Calu3 (cell line): ENCODE measurements around the gene EWSR1. TPM values are rescaled to one million over a fixed set of nuclear protein-coding genes. Genes with fewer than 3 reads are reported as not detected.

Source experiments
- BruUV-seq: library from RNA; stranded (reverse); fragments of 400-500 nt; replicated peaks from 2 replicates; lab custom pipeline; 2021; lab: Mats Ljungman, UMichigan
- CTCF ChIA-PET: fragments of 300-600 bp; sonication (Branson Sonifier 250); formaldehyde crosslinking; loops from one replicate; lab custom pipeline; 2022; ENCODE audit warnings: antibody characterized with exemption; lab: Charles Lee
- DNase-seq: peaks from one replicate; pipeline ENCODE4 v3.0.0; 2022
- H3K27ac Mint-ChIP-seq: one replicate; pipeline ENCODE4 v1.8.0; 2022; ENCODE audit warnings: mixed read lengths; ENCODE audit not compliant: unreplicated experiment
- H3K27me3 Mint-ChIP-seq: one replicate; pipeline ENCODE4 v1.8.0; 2022; ENCODE audit warnings: mixed read lengths; ENCODE audit not compliant: unreplicated experiment
- H3K36me3 Mint-ChIP-seq: one replicate; pipeline ENCODE4 v1.8.0; 2022; ENCODE audit warnings: mild to moderate bottlenecking, moderate library complexity, mixed read lengths; ENCODE audit not compliant: insufficient read depth, unreplicated experiment
- H3K4me1 Mint-ChIP-seq: one replicate; pipeline ENCODE4 v1.8.0; 2022; ENCODE audit warnings: mild to moderate bottlenecking, low read depth, mixed read lengths; ENCODE audit not compliant: unreplicated experiment
- H3K4me3 Mint-ChIP-seq: one replicate; pipeline ENCODE4 v1.8.0; 2022; ENCODE audit warnings: mild to moderate bottlenecking, low read depth, moderate library complexity, mixed read lengths; ENCODE audit not compliant: unreplicated experiment
- H3K9me3 Mint-ChIP-seq: one replicate; pipeline ENCODE4 v1.8.0; 2022; ENCODE audit warnings: low read depth, mixed read lengths; ENCODE audit not compliant: unreplicated experiment
- intact Hi-C: fragments of 100-400 bp; cut with micrococcal nuclease; formaldehyde crosslinking; loops from one replicate; pipeline ENCODE4 v1.10.0; 2022; ENCODE audit not compliant: unreplicated experiment
- total RNA-seq: library from RNA; stranded (reverse); gene quantifications from 2 replicates; pipeline ENCODE4 v1.2.3, GENCODE V29; 2022
- TF ChIP-seq, protein P1 (sequence below): fragments of 200-600 bp; IDR thresholded peaks from one replicate; pipeline ENCODE4 v1.8.0; 2022; ENCODE audit warnings: antibody characterized with exemption; ENCODE audit not compliant: unreplicated experiment

The EWSR1 gene
- total RNA-seq, 1 experiment from 2014 or later: 374 TPM

DNA sequence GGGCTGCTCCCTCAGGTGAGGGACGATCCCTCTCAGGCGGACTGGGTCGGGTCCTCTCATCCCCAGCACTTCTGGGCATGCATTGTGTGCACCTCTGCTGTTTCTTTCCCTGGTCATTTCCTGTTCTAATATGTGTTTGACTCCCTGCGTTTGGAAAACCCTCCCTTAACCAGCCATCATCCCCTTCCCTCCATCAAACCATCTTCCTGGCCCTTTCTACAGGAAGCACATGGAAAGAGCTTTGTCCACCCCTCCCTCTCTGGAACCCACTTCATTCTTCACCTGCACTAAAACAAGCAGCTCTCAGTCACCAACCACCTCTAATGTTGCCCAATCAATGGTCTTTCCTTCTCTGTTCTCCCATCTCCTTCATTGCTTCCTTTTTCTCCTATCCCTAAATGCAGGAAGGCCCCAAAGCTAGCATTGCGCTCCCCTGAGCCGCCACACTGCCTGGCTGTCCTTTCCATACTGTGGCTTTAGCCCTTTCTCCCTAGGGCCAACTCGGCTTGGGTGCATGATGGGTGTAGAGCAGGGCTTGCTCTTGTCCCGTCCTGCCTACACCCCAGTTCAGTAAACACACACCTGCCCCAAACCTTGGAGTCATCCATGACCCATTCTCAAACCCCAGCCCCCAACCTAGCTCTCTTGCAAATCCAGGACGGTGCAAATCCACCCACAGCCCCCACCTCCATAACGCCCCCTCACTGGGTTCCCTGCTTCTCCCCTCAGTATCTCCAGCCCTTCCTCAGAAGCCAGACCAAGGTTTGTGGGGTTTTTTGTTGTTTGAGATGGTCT is 32.9 kb downstream of the EWSR1 start:
- peak overlapping the region; percentile 46 for H3K27ac Mint-ChIP-seq
- TF ChIP-seq, protein P1, sequence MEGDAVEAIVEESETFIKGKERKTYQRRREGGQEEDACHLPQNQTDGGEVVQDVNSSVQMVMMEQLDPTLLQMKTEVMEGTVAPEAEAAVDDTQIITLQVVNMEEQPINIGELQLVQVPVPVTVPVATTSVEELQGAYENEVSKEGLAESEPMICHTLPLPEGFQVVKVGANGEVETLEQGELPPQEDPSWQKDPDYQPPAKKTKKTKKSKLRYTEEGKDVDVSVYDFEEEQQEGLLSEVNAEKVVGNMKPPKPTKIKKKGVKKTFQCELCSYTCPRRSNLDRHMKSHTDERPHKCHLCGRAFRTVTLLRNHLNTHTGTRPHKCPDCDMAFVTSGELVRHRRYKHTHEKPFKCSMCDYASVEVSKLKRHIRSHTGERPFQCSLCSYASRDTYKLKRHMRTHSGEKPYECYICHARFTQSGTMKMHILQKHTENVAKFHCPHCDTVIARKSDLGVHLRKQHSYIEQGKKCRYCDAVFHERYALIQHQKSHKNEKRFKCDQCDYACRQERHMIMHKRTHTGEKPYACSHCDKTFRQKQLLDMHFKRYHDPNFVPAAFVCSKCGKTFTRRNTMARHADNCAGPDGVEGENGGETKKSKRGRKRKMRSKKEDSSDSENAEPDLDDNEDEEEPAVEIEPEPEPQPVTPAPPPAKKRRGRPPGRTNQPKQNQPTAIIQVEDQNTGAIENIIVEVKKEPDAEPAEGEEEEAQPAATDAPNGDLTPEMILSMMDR: no peak
- no peaks in the 10 kb centered on the region for H3K4me1 Mint-ChIP-seq
- no peak overlapping the region for H3K4me3 Mint-ChIP-seq
- no peaks in the 10 kb centered on the region for H3K27me3 Mint-ChIP-seq
- H3K9me3 Mint-ChIP-seq: no peaks in the 10 kb centered on the region
- intact Hi-C loops: no loop called here
- no TSS peak for BruUV-seq
- CTCF ChIA-PET: no interaction called here
- no peak for DNase-seq
- peaks cover 84% of the 10 kb centered on the region for H3K36me3 Mint-ChIP-seq

DNA sequence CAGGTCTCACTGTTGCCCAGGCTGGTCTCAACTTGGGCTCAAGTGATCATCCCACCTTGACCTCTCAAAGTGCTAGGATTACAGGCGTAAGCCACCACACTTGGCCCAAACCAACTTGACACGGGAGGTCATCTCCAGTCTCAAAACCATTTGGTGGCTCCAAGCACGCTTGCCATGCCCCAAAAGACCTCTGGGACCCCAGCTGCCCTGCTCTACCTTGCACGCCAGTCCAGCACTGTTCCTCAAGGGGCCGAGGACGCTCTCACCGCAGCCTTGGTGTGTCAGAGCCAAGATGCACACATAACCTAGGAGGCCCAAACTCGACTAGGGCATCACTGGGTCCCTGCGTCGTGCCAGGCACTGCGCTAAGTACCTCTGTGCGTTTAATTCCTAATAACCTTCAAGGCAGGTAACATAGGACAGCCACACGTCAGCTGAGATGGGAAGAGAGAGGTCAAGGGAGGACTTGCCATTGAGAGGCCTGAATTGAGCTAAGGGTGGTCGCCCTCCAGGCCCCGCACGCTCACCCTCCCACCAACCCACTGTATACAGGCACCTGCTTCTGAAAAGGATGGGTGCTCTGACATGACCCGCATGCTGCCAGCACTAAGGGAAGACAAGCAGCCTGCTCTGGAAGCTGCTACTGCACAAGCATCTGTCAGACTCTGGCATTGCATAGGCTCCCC is 33.8 kb downstream of the EWSR1 start:
- CTCF ChIA-PET: no interaction called here
- H3K27ac Mint-ChIP-seq: peak overlapping the region; percentile 46

DNA sequence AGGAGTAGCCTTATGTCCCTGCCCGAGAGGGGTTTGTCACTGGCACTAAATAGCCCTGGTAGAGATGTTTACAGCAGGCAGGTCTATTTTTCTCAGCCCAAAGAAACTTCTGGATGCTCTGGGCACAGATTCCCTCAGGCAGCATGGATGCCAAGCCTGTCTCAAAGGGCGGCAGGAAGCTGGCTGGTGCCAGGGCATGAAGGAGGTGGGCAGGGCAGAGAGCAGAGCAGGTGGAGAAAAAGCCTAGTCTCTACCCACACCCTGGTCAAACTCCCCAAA is 34.3 kb downstream of the EWSR1 start:
- intact Hi-C loops: no loop called here
- no peaks in the 10 kb centered on the region for H3K27me3 Mint-ChIP-seq
- CTCF ChIA-PET: no interaction called here
- H3K27ac Mint-ChIP-seq: no peak overlapping the region
- H3K4me1 Mint-ChIP-seq: no peaks in the 10 kb centered on the region
- H3K36me3 Mint-ChIP-seq: peaks cover 82% of the 10 kb centered on the region
- no peaks in the 10 kb centered on the region for H3K9me3 Mint-ChIP-seq
- no peak for DNase-seq
- H3K4me3 Mint-ChIP-seq: no peak overlapping the region
- TF ChIP-seq, protein P1: no peak
- BruUV-seq: no TSS peak

More for the DNA sequence above, 33.8 kb downstream of the EWSR1 start:
- DNase-seq: no peak
- intact Hi-C loops: no loop called here
- peaks cover 84% of the 10 kb centered on the region for H3K36me3 Mint-ChIP-seq
- TF ChIP-seq, protein P1: no peak
- no peaks in the 10 kb centered on the region for H3K27me3 Mint-ChIP-seq
- no peaks in the 10 kb centered on the region for H3K9me3 Mint-ChIP-seq
- H3K4me1 Mint-ChIP-seq: no peaks in the 10 kb centered on the region
- no TSS peak for BruUV-seq
- no peak overlapping the region for H3K4me3 Mint-ChIP-seq

DNA sequence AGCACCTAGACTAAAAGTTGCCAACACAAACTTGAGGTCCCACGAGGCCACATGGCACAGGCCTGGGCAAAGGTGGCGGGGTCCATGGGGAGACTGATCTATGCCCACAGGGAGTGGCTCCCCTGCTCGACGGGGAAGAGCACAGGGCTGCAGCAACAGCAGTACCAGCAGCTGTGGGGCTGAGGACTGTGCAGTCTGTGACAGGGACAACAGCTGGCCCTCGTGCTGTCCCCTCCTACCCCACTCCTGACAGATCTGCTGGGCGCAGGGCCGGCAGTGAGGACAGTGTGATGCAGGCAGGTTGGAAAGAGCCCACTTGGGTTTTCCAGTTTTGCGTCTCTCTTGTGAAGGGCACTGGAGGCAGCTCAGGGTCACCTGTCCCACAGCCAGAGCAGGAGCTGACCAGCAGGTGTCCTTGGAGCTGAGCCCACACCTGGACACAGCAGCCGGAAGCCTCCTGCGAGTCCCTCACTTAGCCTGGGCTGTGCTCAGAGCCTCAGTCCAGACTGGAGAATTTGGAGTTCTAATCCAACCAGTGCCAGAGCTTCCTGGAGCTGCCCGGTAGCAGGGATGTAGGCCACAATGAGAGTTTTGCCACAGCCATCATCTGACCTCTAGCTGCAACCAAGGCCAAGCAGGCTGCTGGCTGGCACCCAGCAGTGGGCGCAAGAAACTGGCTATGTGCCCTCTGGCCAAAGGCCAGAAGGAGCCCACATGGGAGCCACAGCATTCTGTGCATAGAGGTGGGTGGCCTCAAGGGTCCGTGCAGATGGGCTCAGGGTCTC is 34.8 kb downstream of the EWSR1 start:
- Mint-ChIP-seq H3K4me1 (no peaks in the 10 kb centered on the region), H3K9me3 (no peaks in the 10 kb centered on the region), H3K27me3 (no peaks in the 10 kb centered on the region), H3K4me3 (no peak overlapping the region), H3K36me3 (peaks cover 82% of the 10 kb centered on the region), H3K27ac (no peak overlapping the region)
- no TSS peak for BruUV-seq
- no peak for DNase-seq
- intact Hi-C loops: no loop called here
- TF ChIP-seq, protein P1: no peak
- CTCF ChIA-PET: interaction anchor here (0.6 kb wide), 1 partner anchor 880 kb away, joined by 3 read pairs; no protein-coding TSS in a partner anchor
